HG02588 (cell line): ENCODE results near the gene PFDN6.

Experiments
- ATAC-seq: cut with Tn5 transposase; IDR thresholded peaks from one replicate; pipeline ENCODE4 v1.9.1; 2021; ENCODE audit warnings: mild to moderate bottlenecking, moderate library complexity; ENCODE audit not compliant: unreplicated experiment

PFDN6 gene

GRCh38 chr6:33294086-33294823, 4.9 kb downstream of the PFDN6 start:
- no peak for ATAC-seq

GRCh38 chr6:33295621-33296369, 6.4 kb downstream of the PFDN6 start:
- no peak for ATAC-seq

DNA sequence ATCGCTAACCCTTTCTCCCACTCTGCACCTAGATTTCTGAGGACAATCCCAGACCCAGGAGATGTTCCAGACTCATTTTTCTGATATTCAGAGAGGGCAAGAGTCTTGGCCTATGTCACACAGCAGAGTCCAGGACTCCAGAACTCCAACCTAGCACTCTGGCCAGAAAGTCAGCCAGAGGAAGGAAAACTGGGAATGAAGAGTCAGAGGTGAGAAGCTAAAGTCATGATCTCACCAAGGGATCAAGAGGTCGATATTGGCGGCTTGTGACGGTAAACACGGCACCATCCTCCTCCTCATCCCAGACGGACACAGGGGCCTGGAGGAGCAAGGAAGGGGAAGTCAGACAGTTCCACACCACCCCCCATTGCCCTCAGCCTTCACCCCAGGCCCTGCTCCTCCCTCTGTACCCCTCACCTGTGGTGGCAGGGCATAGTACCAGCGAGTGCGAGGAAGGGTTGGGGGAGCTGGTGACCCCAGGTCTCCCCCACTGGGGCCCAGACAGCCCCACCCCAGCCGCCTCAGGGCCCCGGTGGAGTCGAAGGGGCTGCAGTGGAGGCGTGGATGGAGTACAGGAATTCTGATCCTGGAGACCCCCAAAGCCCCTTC, 7.5 kb downstream of the PFDN6 start:
- no peak for ATAC-seq

DNA sequence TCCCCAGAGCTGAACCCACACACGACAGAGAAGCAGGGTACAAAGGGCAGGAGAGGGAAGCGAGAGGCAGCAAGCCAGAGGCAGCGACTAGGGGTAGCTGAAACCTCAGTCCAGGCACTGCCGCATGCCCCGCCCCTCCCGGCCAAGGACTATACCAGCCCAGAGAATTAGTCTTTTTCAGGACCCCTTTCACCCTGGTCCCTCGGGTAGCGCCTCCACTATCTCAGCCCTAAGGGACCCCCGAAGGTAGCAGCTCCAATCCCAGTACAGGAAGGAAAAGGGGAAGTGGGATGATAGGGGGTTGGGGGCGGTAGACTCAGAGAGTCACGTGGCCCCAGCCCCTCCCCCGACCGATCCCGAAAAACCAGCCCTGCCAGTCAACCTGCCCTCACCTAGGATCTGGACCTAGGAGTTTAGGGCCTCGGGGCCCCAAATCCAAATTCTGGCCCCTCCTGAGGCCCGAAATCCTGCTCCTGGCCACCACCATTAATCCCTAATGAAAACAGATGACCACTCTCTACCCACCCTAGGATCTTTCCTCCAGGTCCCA, 8.1 kb downstream of the PFDN6 start:
- no peak for ATAC-seq

DNA sequence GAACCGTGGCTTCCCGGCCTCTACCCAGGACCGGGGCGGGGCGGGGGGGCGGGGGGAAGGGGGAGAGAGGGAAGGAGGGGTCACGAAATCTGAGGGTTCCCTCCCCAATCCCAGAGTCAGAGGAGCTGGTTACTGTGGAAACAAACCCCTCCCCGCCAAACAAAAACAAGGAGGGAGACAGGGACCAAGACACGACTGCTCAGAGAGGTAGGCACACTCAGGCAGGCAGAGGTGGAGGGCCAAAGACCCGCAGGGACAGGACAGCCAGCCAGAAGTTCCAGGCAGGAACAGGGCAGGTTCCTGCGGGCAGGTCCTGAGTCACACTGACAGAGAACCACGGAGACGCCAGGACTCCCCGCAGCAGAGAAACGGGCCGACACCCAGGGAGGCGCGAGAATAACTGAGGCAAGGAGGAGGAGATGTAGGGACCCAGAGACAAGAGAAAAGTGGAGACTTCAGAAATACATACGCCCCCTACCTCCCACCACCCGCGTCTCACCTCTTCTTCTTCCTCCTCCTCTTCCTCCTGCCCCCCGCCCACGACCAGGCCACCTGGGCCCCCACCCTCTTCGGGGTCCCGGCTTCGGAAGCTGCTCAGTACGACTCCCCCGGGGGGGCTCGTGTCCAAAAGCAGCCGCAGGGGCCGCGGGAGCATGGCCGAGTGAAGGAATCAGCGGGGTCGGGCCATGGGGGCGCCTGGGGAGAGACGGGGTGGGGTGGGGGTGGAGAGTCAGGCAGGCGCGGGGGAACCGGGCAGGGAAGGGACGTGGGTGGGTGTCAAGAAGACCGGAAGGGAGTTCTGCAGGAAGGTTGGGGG, 8.8 kb downstream of the PFDN6 start:
- no peak for ATAC-seq

- peak; percentile 16 for ATAC-seq
Observed at GRCh38 chr6:33298773-33299236, 9.4 kb downstream of the PFDN6 start, which contains the start of gene RGL2. TSS of gene RGL2 (minus strand) at chr6:33298942. CDS start at chr6:33298610, 332 bp downstream.

GRCh38 chr6:33299237-33299944, 10.0 kb downstream of the PFDN6 start:
- peak; percentile 75 for ATAC-seq

DNA sequence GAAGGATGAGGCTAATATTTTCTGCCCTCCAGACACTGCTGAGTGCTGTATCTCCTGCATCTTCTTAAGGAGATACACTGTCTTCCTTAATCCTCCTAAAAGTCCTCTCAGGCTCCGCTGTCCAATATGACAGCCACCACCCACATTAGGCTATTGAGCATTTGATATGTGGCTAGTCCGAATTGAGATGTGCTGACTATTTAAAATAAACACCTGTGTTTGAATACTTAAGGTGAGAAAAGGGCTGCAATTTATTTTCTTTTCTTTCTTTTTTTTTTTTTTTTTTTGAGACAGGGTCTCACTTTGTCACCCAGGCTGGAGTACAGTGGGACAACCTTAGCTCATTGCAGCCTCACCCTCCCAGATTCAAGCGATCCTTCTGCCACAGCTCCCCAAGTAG, 12.5 kb downstream of the PFDN6 start:
- no peak for ATAC-seq

- ATAC-seq = no peak
Observed at GRCh38 chr6:33304216-33304615, 14.8 kb downstream of the PFDN6 start.

- ATAC-seq = no peak
Observed at GRCh38 chr6:33305052-33305451, 15.7 kb downstream of the PFDN6 start.

GRCh38 chr6:33306356-33306755, 17.0 kb downstream of the PFDN6 start:
- no peak for ATAC-seq

DNA sequence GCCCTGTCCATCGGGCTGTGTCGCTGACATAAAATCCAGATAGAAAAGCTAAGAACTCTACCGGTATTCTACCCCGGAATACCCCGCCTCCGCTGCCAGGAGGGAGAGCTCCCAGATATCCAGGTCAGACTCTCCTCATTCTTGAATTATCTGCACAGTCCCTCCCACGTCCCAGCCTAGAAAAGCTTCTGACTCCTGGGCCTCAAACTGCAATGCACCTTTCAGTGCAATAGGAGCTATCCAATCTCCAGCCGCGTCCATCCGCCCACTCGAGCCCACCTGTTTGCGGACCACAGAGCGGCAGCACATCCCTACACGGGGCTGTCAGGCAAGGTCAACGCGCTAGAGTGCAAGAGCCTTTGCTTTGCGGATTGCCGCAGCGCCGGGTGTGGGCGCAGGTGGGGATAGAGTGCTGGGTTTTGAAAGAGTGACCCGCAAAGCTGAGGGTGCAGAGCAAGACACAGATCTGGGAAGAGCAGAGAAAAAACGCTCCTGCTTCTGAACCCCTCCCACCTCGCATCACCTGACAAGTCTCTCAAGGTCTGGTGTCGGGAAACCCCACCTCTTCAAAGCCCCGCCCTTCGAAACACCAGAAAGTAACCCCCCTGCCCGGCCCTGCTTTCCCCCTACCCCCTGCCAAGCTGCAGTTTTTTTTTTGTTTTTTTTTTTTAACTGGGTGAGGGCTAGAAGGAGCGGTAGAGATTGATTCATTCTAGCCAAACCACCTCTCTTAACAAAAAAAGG, 23.1 kb downstream of the PFDN6 start:
- peak; percentile 29 for ATAC-seq

GRCh38 chr6:33313105-33313708, 23.8 kb downstream of the PFDN6 start:
- peak; percentile 7 for ATAC-seq

DNA sequence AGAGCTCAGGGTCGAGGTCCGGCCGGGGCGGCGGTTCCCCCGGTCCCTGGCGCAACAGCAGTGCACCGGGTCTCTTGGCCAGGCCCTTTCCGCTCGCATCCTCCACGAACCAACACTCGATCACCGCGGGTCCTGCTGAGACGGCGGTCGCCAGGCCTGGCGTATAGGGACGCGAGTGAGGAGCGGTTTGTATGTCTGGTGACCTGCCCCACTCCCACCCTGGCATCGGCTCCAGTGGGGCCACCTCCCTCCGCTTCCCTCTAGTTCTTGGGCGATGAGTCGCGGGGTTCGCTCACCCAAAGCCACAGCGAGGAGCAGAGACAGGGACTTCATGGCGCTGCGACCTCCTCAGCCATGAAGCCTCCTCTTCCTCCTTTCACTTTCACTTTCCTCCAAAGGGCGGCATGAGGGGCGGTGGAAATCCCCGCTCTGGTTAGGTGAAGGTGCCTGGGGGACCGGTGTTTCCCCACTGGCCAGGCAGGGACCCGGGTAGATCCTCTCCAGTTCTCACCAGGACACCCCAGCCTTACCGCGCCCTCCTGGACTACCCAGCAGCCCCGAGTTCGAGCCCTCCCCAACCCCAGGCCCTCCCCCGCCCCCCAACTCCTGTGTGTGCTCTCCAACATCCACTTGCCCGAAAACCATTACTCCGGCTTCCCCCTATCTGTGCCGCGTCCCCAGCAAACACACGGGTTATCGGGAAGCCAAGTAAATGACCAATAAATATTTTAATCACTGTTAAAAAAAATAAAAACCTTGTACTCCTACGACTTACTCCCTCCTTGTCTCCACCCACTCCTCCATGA, 24.5 kb downstream of the PFDN6 start, which contains the start of gene TAPBP:
TAPBP (minus strand) TSS at position 370 of the 806 bp plus-strand sequence; CDS start at position 333, 37 bp downstream.
- peak; percentile 33 for ATAC-seq

DNA sequence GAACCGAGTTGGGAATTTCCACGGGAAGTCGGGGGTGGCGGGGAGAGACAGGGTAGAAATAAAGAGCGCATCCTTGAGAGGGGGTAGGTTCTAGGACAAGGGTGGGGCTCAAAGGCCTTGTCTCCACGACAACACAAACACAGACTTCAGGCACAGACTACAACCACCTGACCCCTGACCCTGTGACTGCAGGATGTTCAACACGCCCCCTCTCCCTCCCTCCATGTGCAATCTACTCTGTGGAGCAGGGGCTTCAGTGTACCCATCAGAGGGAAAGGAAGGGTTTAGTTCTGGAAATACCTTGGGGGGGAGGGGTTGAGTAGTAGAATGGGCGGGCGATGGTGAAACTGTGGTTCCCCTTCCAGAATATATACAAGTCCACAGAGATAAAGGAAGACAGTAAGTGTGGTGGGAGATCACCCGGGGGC, 25.1 kb downstream of the PFDN6 start:
- no peak for ATAC-seq

DNA sequence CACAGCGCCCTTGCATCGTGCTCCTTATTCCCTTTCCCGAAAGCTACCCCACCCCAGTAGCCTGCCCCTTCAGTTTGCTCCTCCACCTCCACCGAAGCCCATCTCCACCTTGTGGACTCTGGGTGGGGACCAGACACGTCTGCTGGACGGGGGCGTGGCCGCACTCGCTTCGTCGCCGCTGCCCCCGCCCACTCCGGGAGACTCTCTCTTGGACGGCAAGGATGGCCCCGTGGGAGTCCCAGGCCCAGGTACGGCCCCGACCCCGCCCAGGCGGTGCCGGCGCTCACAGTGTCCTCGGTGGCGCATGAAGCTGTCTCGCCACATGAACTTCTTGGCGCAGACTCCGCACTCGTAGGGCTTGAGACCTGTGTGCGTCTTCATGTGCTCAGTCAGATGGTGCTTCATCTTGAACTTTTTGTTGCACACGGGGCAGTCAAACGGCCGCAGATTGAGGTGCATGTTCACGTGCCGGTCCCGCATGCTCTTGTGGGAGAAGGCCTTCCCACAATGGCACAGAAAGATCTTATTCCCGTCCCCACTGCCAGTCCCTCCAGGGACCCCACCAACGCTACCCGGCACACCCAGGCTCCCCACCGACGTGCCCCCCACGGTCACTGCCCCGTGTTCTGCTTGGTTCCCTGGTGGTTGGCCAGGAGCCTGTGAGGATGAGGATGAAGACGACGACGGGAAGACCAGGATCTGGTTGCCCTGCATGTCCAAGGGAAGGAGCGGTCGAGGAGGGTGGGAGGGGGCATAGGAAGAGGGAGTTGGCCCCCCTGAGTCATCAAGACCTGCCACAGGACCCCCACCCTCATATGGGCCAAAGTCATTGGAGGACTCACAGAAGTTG, 25.8 kb downstream of the PFDN6 start:
- no peak for ATAC-seq
